DMS 273 treated with DMSO at 0.1 percent for 48 hours (cell line): ENCODE results near the gene NODAL.
"Not testable (repeated sequence)": the region's sequence is repeated elsewhere in the genome, so short reads cannot be mapped to it uniquely, and the experiment has no call there.

ENCODE experiments used
- DNase-seq: peaks from one replicate; lab custom pipeline; 2025; lab: John Stamatoyannopoulos, UW

The NODAL gene

DNA sequence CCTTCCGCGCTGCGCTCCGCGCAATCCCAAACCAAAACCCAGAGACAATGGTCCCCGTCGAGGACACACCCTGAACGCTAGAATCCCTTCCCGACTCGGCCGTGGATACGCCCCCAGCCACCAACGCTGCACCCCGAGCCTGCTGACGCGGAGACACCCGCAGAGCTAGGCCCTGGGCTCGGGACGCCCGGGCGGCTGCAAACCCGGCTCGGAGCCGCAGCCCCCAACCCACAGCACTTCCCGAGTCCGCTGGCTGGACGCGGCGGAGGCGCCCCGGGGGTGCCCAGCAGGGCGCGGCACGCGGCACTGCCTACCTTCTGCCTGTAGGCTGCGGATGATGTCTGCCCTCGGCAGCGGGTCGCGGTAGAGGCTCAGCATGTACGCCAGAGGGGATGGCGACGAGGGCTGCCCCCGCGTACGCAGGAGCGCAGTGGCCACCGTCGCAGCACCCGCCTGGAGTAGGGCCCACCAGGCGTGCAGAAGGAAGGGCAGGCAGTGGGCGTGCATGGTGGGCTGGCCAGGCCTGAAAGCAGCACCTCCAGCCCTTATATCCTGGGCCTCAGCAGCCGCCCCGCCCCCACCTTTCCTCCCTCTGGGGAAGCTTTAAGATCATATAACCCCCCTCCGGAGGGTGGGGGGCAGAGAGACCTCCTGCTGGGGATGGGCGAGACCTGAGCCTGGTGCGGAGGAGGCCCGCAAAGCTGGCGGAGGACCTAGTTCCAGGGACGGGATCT is at the start of gene NODAL:
Gene NODAL (minus strand): TSS at position 521 of the 734 bp plus-strand sequence. CDS start 14 bp downstream, at position 507.
- DNase-seq: no peak

DNA sequence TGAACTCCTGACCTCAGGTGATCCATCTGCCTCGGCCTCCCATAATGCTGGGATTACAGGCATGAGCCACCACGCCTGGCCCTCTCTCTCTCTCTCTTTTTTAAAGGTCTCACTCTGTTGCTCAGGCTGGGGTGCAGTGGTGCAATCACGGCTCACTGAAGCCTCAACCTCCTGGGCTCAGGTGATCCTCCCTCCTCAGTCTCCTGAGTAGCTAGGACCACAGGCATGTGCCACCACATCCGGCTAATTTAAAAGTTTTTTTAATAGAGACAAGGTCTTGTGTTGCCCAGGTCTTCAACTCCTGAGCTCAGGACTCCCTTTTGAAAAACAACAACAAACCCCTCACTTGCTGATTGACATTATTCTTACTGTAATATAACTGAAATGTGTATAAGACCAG is 48.7 kb upstream of the NODAL start:
- DNase-seq: no peak

DNA sequence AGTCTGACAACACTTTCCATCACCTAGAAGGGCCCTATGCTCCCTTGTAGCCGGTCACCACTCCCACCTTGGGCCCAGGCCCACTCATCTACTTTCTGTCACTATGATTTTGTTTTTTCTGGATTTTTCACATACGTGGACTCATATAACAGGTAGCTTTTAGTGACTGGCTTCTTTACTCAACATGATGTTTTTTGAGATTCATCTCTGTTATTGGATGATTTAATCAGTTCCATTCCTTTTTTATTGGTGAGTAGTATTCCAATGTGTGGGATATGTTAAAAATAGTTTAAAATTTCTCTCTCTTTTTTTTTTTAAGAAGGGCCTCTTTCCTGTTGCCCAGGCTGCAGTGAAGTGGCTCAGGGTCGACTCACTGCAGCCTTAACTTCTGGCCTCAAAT is 46.3 kb upstream of the NODAL start:
- DNase-seq: no peak

DNA sequence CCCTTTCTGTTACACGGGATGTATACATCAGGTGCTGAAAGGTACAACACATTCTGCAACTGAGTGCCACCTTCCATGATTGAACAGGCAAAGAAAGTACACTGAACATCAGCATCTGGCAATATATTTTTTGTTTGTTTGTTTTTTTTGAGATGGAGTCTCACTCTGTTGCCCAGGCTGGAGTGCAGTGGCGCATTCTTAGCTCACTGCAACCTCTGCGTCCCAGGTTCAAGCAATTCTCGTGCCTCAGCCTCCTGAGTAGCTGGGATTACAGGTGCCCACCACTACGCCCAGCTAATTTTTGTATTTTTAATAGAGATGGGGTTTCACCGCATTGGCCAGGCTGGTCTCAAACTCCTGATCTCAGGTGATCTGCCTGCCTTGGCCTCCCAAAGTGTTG is 42.4 kb upstream of the NODAL start:
- not testable (repeated sequence) for DNase-seq

DNA sequence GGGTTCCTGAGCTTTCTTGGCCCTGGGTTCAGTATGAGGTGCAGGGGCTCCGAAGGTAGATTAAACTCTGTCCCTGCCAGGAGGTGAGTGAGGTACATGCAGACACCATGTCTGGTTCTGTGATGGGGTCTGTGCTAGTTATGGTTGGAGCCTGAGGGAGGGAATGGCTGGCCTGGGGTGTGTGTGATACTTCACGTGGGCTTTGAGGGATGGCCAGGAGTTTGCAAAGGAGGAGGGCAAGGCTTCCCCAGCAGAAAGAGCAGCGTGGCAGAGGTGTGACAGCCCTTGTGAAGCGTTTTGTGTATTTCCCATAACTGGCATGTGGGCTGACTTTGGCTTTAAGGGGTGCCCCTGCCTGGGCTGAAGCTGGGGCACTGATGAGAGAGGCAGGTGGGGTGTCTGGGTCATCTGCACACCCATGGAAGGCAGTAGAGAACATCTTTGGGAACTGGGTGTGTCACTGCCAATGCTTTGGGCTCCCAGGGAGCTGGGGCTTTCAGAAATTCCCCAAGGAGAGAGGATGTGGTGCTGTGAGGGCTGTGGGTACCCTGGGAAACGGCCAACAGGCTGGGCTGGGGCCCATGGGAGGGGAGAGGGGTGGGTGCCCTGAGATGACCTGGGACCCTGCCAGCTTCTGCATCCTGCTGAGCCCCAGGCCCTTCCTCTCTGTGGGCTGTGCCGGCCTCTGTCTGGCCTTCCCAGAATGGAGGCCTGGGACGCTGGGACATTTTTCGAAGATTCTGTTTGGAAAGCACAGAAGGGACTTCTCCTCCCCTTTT is 41.7 kb upstream of the NODAL start:
- DNase-seq: no peak

DNA sequence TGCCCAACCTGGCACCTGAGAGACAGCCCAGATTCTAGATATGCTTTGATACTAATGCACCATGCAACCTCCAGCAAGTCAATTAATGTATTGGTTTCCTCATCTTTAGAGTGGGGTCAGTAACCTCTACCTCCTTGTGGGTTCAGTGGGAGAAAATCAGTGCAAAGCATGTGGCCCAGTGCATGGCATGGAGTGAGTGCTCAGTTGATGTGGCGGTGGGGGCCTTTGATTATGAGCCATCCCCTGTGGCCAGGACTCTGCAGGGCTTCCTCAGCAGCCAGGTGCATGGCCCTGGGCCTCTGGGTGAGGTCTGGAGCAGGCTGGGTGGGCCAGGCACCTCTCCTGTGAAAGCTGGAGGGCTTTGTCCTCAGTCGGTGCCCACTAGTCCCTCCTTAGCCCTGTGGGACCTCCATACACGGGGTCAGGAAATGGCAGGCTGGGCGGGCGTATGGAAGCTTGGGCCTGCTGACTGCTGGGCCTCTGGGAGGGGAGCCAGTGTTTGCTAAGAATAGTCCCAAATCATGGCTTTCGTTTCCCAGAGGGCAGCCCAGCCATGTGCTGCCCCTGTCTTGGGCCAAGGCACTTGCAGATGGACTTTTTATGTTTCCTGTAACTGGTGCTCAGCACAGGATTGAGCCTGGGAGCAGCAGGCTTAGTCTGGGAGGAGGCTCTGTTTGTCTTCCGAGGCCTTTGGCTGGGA is 40.5 kb upstream of the NODAL start:
- no peak for DNase-seq

DNA sequence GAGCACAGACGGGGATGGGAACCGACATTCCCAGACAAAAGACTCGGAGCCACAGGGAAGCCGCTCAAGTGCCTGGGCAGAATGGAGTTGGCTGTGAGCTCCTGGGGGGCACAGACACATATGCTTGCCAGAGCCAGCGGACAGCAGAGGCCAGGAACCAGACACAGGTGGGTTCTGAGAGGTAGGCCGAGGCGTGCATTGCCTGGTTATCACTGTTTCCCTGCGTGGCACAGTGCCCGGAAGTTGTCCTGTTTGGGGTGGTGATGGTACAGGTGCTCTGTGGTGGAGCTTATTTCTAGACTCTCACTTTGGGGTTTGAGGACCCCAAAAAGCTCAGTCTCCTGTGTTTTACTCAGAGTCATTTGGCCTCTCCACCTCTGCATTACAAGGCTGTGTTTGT is 39.6 kb upstream of the NODAL start:
- no peak for DNase-seq

DNA sequence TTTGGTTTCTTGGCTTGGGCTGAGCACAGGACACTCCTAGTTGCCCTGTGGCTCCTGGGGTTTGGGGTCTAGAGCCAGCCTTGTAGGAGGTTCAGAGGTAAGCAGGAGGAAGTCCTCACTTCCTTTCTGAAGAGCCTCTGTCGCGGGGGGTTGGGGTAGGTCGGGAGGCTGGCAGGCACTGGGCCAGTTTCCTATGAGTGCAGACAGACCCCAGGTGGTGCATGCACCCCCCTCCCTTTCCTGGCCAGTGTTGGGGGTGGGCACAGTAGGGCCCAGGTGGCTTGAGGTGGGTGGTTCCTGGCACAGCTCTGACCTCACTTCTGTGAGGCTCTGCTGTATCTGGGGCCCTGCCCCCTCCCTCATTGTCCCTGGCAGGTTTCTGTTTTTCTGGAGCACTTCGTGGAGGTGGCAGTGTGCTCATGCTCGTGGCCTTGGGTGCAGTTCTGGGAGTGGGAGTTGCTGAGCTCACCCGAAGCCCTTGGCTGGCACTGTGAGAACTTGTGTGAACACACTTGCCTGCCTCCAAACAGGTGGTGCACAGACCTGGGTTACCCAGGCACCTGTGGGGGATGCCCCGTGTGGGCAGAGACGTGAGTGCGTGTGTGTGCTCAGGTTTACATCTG is 38.9 kb upstream of the NODAL start:
- DNase-seq: no peak

DNA sequence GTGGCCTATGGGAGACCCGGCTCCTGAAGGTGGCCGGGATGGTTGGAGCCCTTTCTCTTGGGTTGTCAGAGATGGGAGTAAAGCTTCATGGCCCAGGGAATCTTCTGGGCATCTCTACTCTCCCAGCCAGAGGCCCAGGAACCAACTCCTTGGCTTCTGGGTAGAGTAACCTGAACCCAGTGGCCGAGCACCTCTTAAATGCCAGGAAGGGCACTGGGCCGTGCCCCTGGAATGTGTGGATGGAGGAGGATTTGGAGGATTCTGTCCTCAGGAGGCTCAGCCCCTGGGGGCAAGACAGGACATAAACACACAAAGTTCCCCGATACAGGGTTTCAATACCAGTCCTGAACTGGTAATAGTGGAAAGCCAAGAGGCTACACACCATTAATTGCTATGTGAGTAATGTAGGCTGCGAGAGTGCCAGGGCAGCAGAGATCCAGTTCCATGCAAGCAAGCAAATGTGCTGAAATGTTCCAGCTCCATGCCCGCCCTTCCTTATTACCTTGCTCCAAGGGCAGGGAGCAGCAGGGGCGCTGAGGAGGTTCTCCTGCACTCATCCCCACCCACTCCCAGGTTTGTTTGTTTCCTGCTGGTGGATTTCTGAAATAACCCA is 38.3 kb upstream of the NODAL start:
- no peak for DNase-seq

DNA sequence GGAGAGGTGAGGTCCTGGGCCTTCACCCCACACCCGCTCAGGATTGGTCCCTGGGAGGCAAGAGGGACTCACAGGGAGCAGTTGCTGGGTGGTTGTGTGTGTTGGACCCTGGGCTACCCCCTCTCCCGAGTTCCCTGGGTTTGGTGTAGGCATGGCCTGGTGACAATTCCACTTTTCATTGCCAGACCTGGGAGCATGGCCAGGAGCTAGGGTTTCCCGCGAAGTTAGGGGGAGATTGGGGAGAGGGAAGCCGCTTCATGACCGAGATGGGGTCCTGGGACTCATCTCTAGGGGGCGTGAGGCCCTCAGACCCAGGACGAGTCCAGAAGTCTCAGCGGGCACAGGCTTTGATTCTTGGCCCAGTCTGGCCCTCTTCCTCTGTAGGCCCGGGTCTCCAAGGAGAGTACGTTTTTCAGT is 37.7 kb upstream of the NODAL start:
- no peak for DNase-seq

DNA sequence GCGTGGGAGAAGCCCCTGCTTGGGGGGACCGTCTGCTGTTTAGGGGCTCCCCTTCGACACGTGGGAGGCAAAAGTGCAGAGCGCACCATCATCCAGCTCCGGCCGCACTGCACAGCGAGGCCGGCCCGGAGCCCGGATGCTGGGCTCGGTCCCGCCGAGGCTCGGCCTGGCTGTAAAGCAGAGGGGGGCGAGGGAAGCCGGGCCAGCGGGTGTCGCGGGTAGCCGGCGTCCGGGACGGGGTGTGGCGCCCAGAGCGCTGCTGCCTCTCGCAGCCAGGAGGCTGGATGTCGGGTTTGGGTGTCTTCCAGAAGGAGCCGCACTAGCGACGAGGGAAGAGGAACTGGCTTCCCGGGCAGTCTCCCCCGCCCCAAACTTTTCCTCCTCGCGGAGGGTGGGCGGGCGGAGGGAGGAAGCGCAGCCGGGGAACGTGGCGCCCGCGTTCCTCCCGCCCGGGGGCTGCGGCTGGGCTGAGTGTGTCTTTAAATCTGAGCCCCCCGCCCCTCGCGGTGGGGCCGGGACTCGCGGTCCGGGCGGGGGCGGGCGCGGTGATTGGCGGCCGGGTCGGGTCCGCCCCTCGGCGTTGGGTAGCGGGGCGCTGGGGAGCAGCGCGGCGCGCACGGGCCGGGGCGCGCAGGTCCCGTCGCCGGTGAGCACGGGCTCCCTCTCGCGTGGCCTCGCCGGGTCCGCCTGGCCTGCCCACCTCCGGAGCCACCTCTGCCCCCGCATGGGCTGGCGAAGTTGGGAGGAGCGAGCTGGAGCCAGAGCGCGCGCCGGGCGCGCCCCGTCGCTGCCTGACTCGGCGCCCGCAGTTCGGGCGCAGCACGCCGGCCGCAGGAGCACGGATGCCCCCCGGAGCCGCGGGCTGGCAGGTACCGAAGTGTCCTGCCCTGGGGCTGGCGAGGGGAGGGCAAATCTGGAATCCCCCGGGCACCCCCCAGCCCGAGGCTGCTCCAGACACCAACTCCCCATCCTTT is 37.0 kb upstream of the NODAL start, which contains the start of gene PALD1:
Gene PALD1 (plus strand): TSS at position 577 of the 974 bp plus-strand sequence. CDS start 47,185 bp downstream, outside the sequence.
- DNase-seq: peak; percentile 11

DNA sequence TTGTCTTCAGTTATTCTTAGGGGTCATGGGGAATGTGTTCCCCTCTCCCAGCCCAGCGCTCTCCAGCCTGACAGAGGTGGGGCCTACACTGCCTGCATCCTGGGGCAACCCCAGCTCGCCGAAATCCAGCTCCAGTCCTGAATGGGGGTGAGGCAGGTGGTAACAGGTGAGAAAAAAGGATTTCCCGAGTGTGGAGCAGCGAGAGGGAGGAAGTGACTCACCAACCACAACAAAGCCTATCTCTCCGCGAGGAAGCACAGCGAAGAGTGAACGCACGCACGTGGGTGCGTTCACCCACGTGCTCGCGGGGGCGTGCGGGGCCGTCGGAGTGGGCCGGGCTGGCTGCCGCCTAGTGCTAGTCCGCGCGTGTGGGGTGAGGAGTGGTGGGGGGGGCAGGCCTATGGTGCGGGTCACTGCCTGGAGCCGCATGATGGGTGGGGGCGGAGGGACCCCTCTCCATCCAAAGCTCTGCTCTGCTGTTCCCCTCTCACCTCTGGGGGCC is 36.2 kb upstream of the NODAL start:
- DNase-seq: no peak

DNA sequence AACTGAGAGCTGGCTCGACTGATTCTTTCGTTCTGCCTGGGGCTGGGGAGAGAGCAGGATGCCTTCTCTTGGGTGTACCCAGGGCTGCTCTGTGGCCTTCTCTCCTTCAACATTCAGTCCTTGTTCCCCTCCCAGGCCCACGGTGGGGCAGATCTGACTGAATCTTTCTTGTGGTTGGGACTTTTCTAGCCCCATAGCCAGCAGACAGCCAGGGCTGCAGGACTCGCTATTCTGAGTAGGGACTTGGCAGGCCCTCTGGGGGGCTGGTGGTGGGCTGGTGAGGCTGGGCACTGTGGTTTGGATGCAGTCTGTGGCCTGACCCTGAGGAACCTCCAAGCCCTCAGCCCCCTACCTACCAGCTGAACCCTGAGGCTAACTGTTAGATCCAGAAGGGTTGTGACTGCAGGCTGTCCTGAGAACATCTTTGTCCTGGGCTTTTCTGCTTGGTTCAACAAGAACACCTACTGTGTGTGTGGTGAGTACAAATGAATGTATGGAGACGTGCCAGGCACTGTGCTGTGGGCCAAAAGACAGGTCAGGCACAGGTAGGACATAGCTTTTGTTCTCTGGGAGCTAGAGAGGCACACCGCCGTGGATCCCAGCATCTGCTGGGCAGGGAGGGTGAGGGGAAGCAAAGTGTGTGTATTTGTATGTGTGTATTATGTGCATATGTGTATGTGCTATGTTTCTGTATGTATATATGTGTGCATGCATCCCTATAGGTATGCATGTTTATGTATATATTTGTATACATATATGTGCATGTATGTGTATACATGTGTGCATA is 35.0 kb upstream of the NODAL start:
- DNase-seq: no peak

DNA sequence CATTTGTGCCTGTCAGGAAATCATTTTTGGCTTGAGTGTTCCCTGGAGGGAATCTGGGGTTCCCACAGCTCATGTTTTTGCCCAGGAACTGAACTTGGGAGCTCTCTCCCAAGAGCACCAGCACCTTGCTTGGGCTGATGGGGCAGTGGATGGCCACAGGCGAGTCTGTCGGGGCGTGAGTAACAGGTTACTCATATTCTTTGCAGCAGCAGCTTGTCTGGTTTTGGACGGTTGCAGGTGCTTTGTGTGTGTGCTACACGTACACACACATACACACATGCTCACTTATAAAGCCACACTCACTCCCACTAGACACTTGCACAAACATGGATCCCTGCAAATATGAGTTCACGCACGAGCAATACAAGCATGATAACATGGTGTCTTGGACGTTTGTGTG is 34.2 kb upstream of the NODAL start:
- DNase-seq: no peak

DNA sequence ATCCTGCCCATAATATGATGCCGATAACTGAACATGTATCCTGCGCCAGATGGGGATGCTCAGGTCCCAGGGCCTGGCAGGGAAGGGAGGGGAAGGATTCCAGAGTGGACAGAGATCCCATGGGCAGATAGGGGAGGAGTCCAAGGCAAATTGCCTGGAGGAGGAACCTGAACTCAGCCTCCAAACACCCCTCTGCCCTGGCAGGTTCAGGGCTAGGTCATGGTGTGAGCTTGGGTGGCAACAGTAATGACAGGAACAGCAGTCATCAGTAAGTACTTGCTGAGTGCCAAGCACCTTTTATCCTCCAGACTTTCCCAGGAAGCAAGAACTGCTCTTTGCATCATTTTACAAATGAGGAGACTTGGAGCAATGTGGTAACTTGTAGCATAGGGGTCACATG is 33.3 kb upstream of the NODAL start:
- DNase-seq: no peak

DNA sequence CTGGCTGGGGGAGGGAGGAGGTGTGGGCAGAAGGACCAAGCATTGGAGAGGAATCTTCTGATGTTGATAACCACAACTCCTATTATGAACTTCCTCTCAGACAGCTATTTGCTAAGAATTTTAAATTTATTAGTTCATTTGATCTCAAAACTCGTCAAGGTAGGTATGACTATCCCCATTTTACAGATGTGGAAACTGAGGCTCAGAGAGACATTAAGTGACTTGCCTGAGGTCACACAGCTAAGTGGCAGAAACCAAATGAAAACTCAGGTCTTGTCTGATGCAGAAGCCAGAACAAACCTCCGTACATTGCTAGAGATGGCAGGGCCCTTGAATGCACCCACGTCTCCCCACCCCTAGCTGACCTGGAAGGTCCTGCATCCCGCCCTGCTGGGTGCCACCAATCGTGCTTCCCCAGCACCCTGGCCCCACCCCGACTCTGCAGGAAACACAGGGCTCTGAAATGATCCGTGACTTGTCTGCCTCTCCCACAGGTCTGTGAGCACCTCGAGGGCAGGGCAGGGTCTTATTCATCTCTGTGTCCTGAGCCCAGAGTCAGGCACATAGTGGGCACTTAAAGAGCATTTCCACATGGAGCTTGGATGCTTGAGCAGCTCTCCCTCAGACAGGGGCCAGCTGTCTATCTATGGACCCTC is 31.4 kb upstream of the NODAL start:
- no peak for DNase-seq

DNA sequence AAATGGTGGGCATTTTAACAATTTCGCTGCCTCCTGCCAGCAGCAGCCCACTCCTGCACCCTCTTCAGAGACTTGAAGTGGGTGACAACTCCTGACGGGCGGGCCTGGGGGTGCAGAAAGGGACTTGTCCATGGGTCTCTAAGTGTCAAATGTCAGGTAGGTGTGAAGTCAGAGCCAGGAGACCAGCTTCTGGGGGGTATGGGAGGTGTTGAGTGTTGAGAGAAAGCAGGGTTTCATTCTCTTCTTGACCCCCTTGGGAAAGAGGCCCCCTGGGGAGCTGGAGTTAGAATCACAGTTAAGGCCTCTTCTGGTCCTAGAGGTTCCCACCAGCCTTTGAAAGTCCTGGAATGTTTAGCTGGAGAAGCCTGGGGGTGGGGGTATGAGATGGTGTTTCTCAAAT is 25.5 kb upstream of the NODAL start:
- DNase-seq: no peak

DNA sequence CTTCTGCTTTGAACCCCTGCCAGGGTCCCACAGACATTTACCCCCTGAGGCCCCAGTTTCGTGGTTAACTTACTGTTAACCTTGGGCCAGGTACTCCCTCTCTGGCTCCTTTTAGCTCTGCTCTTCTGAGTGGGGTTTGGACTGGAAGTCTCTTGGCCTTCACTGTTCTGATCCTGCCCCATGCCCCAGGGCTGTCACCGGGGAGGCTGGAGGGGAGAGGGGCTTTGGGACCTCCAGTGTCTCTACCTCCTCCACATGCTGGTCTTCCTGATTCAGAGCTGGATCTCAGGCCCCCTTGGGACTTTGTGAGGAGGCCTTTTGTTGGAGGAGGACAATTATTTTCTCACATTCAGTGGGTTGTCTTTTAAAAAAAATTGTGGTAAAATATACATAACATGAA is 24.4 kb upstream of the NODAL start:
- no peak for DNase-seq

DNA sequence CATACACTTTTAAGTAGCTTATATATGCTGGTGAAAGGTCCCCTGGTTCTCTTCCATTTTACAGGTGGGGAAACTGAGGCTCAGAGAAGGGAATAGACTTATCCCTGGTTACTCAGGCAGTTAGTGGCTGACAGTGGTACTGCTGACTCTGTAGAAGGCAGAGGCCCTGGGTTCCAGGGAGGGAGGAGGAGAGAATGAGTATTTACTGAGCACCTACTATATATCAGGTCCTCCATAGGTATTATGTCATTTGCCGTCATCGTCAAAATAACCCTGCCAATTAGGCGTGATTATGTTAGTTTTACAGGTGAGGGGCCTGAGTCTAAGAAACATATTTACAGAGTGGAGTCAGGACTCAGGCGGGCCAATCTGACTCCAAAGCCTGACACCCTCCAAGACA is 23.8 kb upstream of the NODAL start:
- no peak for DNase-seq
